8988T (cell line): ENCODE data around the gene NIN.
"Not testable (repeated sequence)": the region's sequence is repeated elsewhere in the genome, so short reads cannot be mapped to it uniquely, and the experiment has no call there.

ENCODE experiments used
- DNase-seq: peaks from one replicate; pipeline ENCODE4 v3.0.0; 2011

Gene NIN

DNA sequence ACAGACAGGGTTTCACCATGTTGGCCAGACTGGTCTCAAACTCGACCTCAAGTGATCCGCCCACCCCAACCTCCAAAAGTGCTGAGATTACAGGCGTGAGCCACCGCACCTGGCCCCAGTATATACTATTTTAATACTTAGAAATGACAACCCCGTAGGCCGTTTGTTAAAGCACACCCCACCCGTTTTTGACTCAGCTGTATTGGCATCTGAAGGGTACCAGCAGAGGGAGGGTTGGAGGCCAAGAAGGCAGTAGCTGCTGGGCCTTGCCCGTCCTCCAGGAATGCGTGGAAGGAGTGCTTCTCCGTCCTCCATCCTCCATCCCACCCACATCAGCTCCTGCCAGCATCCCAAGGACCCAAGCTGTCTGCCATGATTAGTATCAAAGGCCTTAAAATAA lies 6.3 kb upstream of the NIN start:
- DNase-seq, result no peak

- no peak for DNase-seq
These were observed 5.6 kb upstream of the NIN start for GRCh38 chr14:50836515-50836914.

DNA sequence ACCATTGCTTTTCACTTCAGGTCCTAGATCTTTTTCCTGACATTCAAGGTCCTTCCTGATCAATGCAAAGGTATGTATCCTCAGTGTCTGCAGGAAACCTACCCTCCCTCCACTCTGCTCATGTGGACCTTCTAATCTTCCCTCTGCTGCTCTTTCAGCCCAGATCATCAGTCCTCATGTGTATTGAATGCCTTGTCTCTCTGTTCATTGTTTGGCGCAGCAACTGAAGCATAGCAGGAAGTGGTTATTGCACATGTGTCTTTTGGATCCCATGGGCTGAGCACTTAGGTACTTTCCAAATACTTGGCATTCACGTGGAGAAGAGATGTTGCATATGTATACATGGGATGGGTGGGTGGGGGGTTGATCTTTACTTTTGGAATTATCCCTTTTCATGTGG lies 4.3 kb upstream of the NIN start:
- no peak for DNase-seq

DNA sequence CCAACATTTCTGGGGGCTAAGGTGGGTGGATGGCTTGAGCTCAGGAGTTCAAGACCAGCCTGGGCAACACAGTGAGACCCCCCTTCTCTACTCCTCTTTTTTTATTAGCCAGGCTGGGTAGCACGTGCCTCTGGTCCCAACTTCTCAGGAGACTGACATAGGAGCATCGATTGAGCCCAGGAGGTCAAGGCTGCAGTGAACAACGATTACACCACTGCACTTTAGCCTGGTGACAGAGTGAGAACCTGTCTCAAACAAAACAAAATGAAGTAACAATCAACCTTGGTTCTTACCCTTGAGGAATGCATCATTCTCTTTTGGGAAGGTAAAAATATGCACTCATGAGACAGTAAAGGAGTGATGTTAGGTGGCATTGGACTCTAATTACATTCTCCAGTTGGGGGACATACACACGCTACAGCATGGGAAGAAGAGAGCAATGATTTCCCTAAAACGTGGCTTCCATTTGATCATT lies 3.9 kb upstream of the NIN start:
- DNase-seq, result no peak

GRCh38 chr14:50832935-50833630 lies 2.1 kb upstream of the NIN start:
- DNase-seq, result no peak

DNA sequence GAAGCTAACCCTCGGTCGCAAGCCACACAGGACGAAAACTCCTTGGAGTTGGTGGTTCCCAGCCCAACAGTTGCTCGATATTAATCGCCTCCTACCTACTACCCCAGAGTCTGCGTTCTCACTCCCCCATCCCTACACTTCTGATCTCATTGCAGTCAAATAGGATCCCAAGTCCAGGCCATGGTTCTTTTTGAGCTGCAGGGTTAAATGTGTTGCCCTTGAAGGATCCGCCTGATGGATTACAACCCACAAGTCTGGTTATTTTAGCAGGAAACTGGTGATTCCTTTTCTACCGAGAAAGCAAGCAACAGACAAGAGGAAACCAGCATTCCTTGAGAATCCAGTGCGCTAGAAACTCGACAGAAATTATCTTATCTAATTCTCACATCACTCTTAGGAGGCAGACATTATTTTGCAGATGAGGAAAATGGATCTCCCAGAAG lies 785 bp upstream of the NIN start:
- DNase-seq, result no peak

DNA sequence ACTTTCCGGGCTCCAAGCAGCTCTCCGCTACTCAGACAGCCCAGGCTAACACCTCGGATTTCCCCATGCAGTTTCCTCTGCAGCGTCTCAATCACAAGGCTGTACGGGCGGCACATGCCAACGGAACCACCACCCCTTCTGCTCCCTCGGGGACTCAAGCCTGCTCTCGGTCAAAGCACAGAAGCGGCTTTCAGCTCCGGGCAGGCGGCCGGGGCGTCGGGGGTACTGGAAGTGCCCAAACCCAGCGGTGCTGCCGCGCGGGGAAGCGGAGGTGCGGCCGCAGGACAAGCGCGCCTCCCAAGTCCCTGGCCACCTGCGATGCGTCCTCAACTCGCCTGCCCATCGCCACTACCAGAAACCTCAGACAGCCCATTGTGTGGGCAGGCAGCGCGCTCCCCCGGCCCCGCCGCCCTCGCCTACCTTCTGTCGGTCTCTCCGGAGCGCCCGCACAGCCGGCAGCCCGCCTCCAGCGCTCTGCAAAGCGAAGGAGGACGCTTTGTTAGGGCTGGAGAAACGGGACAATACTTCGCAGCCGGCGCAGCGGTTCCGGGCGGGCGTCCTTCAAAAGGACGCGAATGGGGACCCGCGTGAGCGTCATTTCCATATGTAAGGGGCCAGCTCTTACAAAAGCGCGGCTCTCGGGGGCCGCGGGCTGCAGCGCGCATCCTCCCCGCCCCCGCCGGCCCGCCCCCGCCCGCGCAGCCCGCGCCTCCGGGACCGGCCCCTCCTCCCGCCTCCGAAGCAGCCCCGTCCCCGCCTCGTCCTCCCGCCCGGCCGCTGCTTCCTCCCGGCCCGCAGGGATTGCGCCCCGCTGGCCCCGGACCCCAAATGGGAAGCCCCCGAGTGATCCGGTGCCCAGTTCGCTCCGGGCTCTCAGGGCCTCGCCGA lies 674 bp downstream of the NIN start:
- no peak for DNase-seq

GRCh38 chr14:50829489-50830043 lies 1.4 kb downstream of the NIN start:
- no peak for DNase-seq

- no peak for DNase-seq
These were observed 2.1 kb downstream of the NIN start for GRCh38 chr14:50828721-50829488.

- no peak for DNase-seq
These were observed 4.3 kb downstream of the NIN start for GRCh38 chr14:50826681-50827080.

DNA sequence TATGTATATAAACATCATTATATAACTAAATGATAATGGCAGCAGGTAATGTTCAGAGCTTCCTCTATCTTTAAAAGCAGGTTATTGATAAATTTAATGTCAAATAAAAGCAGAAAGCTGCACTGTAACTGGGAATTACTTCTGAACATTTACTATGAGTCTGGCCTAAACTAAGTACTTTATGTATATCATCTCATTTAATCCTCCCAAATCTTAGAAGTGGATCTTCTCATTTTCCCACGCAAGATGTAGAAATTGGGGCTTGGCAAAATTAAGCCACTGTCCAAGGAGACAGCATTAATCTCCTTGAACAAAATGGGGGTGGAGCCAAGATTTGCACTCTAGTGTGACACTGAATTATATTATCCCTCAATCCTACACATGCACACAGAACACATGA lies 5.7 kb downstream of the NIN start:
- DNase-seq, result no peak

DNA sequence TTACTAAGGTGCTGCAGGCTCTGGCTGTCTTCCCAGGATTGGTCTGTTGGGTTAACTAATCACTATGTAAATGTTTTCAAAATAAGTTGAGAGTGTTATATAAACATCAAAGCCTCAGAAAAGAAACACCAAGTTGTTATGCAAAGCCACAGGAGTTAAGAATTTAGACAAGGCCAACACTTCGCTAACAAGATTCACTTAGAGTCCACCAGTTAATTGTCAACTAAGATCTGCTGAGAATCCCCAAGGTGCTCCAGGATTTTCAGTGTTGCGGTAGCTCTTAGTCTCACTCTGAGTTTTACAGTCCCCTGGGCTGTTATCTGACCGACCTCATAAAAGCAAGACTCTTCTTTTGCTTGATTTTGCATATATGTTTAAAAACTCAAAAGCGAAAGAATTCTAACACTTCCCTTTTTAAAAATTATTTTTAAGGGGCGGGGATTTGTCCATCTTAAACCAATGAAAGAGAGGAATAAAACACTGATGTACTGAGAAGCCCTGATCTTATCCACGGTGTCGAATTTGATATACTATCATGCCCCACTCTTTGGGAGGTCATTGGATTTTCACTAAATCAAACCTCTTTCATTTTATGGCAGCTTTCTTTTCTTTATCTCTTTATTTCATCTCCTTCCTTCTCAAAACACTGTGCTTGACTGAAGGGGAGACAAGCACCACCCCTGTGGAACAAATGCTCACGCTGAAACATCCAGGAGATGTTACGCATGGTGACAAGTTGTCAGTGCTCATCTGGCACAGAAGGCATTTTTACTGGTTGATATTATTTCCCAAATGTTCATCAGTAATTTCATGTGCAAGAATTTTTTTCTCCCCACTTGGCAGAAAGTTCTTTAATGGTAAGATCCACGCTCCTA lies 7.0 kb downstream of the NIN start:
- no peak for DNase-seq

GRCh38 chr14:50823051-50823761 lies 7.8 kb downstream of the NIN start:
- DNase-seq, result no peak

DNA sequence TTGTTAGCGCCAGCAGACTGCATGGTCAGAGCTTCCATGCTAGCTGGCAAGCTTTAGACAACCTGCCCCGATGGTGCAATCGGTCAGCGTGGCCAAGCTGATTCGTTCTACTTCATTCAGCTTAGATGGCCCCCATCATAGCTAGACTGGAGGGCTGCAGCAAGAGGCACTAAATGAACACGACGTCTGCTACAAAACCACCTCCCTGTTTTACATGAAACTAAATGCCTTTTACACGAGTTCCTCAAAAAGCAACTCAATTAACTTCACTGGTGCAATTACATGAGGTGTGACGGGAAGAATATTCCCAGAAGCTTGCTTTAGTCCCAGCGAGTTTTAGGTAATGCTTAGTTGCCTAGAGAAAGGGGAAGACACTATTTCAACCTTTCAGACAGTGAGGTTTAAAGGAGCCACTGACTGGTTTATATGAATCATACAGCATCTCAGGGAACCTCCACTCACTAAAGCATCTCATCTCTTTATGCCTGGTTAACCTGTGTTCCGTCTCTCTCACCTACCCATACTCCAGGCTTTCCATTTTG lies 8.4 kb downstream of the NIN start:
- no peak for DNase-seq

DNA sequence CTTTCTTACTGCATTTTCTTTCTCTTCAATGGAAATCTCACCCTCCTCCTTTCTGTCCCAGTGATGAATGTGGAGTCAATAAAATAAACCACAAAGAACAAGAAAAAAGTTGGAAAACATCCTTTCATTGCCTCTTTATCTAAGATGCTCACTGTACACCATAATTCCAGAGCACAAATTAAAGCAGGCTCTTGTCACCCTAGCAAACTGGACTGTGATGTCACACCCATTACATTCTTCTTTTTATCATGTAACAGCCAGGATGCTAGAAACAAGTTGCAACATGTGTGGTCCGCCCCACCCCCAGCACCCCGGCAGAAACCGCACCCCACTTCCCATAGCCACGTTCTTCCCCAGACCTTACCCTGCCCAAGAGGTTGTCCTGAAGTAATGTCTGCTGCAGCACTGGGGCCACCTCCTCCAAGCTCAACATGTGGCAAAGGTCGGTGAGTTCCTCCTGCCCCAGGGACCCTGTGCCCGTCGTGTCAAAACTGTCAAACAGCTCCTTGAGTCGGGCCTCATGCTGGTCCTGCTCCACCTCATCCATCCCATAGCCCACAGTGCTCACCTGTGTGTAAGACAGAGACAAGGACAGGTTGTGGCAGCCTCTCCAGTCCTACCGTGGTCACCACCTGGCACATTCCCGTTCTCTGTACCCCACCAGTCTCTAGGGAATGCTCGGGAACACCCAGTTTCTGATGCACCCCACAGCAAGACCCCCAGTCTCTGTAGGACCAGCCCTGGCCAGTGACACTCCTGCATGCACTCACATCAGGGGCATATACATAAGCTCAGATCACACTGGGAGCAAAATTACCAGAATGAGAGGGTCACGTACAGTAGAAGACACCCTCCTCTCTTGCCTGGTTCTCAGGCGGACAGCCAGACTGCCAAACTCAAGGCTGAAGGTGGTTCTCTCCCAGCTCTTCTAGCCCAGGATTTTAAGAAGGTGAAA lies 9.2 kb downstream of the NIN start:
- DNase-seq, result no peak

- DNase-seq, result no peak
These were observed 10.0 kb downstream of the NIN start for GRCh38 chr14:50820786-50821509.

- not testable (repeated sequence) for DNase-seq
These were observed 11.7 kb downstream of the NIN start for GRCh38 chr14:50819303-50819702.

DNA sequence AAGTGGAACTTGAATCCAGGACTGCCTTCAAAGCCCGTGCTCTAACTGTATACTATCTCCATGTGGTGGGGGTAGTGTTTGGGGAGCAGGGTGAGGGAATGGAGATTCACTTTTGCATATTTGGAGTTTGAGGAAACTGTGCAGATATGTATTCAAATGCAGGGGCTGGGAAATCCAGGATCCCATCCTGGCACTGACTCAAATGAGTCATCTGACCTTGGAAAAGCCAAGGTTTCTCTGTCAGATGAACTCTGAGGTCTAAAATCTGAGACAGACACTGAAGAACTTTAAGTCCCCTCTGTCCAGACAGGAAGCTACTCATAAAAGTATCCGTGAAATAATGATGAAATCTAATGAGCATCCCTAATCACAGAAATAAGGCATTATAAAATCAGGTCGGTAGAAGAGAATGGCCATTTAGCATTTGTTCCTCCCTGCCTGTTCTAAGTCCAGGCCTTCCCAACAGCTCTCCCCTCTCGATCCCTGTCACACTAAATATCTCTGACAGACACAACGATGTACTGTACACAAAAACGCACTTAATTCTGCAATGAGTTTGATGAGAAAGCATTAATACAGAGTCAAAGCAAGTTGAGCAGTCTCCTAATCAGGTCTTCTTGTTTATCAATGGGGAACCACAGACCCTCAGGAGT lies 14.4 kb downstream of the NIN start:
- no peak for DNase-seq

DNA sequence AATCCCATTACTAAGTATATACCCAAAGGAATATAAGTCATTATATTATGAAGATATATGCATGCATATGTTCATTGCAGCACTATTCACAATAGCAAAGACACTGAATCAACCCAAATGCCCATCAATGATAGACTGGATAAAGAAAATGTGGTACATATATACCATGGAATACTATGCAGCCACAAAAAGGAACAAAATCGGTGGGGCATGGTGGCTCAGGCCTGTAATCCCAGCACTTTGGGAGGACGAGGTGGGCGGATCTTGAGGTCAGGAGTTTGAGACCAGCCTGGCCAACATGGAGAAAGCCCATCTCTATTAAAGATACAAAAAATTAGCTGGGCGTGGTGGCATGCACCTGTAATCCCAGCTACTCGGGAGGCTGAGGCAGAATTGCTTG lies 15.4 kb downstream of the NIN start:
- DNase-seq, result not testable (repeated sequence)
